Endometrium (tissue), 2 donors: Measurements from ENCODE around the gene AKT3.
"Not testable (repeated sequence)": the region's sequence is repeated elsewhere in the genome, so short reads cannot be mapped to it uniquely, and the experiment has no call there.

ENCODE experiments used
- FAIRE-seq: peaks from 2 replicates; lab custom pipeline; 2012; peaks lifted over from hg19 to GRCh38; lab: Jason Lieb, UNC
- donor health status: control.
- donor health status: control.

The AKT3 gene

DNA sequence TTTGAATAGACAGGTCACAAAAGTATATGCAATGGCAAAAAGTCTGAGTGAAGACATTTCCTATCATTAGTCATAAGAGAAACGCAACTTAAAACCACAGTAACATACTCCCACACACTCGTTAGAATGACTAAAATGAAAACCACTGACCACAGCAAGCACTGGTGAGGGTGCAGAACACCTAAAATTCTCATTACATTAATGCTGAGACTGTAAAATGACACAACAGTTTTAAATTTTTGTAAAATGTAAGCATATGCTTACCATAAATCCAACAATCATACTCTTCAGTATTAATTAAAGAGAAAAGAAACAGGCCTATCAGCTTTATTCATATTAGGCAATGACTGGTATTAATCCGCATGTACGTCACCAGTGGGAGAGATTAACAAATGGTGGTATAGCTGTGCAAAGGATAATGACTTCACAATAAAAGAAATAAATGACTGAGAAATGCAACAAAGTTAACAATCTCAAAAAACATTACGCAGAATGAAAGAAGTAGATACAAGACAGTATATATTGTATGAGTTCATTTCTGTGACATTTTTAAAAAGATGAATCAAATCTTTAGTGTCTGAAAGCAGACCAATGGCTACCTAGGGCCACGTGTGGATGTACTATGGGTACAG lies 253.5 kb downstream of the AKT3 start:
- FAIRE-seq, result no peak

DNA sequence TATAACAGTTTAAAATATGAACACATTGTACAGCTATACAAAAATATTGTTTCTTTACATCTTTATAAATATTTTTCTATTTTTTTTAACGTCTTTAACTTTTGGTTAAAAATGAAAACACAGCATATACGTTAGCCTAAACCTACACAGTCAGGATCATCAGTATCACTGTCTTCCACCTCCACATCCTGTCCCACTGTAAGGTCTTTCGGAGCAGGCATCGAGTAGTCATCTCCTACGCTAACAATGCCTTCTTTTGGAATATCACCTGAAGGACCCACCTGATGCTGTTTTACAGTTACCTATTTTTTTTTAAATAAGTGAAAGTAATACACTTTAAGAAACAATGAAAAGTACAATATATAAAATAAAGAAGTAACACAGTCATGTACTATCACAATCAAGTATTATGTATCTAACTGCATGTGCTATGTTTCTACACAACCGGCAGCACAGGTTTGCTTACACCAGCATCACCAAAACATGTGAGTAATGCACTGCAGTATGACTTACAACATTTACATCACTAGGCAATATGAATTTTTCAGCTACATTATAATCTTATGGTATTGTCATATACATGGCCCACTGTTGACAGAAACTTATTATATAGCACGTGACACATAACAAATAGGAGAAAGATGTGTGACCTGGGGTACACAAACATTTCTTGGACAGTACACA lies 254.4 kb downstream of the AKT3 start:
- FAIRE-seq, result no peak

DNA sequence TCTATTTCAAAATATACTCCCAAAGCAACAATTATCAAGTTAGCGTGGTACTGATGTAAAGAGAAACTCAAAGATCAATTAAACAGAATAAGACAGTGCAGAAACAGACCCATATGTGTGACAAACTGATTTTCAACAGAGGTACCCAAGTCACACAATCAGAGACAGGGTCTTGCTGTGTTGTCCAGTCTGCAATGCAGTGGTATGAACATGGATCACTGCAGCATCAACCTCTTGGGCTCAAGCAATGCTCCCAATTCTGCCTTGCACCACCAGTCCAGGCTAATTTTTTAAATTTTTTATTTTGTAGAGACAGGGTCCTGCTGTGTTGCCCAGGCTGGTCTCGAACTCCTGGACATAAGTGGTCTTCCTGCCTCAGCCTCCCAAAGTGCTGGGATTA lies 255.6 kb downstream of the AKT3 start:
- no peak for FAIRE-seq

DNA sequence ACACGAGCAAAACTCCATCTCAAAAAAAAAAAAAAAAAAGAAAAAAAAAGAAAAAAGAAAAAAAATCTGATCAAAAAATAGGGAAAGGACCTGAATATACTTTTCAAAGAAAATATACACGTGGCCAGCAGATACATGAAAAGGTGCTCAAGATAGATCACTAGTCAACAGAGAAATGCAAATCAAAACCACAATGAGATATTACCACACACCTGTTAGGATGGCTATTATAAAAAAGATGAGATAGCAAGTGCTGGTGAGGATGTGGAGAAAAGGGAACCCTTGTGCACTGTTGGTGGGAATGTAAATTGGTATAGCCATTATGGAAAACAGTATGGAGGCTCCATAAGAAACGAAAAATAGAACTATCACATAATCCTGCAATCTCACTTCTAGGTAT lies 260.8 kb downstream of the AKT3 start:
- FAIRE-seq, result not testable (repeated sequence)

DNA sequence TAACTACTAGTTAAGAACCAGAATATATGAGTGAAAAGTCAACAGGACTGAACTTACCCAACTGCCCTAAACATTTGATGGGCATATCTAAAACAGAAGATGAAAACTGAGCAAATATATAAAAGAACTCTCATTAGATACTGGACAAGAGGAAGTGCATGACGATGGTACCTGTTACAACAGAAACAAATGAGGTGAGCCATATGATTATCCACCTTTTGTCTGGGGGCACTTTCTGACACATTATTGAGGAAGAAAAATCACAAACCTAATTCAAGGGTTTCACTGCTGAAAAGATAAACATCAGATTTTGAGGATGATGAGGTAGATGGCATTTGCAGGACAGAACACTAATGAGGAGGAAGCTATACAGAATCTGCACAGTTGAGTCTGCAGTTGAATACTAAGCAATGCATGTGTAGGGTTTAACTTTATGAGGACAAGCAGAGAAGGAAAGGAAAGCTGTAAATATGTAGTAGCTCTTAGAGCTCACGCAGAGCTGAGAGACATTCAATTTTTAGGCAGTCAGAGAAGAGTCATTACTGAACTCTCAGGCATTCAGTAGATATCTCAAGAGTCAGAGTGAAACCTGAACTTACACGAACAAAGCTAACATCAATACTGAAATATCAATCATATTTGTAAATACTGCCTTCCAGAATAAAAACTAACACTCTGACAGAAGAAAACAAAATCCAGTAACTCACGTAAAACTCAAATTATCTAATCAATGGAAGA lies 262.1 kb downstream of the AKT3 start:
- FAIRE-seq, result no peak

DNA sequence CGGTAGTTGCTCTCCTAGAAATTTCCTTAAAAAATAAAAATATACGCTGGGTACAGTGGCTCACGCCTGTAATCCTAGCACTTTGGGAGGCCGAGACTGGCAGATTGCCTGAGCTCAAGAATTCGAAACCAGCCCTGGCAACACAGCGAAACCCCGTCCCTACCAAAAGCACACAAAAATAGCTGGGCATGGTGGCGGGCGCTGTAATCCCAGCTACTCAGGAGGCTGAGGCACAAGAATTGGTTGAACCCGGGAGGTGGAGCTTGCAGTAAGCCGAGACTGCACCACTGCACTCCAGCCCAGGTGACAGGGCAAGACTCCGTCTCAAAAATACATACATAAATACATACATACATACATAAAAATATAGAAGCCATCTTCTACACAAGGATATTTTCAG lies 262.8 kb downstream of the AKT3 start:
- FAIRE-seq, result no peak

DNA sequence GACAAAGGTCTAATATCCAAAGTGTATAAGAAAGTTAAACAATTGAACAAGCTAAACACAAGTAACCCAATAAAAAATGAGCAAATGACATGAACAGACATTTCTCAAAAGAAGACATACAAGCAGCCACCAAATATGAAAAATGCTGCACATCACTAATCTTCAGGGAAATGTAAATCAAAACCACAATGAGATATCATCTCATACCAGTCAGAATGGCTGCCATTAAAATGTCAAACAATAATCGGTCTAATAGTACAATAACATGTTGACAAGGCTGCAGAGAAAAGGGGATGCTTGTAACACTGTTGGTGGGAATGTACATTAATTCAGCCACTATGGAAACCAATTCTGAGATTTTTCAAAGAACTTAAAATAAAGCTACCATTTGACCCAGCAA lies 264.1 kb downstream of the AKT3 start:
- no peak for FAIRE-seq

DNA sequence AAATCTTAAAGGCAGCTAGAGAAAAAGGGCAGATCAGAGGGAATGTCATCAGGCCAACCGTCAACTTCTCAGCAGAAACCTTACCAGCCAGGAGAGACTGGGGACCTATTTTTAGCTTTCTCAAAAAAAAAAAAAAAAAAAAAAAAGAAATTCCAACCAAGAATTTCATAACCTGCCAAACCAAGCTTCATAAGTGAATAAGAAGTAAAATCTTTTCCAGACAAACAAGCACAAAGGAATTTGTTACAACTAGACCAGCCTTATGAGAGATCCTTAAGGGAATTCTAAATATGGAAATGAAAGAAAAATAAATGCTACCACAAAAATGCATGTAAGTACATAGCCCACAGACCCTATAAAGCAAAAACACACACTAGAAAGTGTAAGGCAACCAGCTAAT lies 267.7 kb downstream of the AKT3 start:
- no peak for FAIRE-seq

DNA sequence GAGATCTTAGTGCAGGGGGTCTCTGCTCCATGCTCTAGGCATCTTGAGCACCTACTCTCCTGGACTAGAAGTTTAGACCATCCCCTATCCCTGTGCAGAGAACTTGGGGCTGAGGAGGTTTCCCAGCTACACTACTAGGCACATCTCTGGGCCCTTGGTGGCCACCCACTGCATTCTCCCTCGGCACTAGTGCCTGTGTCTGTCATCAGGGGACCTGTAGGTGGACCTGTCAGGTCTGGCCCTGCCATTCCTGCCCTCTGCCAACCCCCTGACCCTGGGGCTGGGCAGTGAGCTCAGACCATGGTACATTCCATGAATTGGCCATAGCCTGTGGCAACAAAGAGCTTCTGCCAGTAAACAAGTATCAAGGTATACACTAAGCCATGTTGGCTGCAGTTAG lies 269.1 kb downstream of the AKT3 start:
- FAIRE-seq, result no peak

DNA sequence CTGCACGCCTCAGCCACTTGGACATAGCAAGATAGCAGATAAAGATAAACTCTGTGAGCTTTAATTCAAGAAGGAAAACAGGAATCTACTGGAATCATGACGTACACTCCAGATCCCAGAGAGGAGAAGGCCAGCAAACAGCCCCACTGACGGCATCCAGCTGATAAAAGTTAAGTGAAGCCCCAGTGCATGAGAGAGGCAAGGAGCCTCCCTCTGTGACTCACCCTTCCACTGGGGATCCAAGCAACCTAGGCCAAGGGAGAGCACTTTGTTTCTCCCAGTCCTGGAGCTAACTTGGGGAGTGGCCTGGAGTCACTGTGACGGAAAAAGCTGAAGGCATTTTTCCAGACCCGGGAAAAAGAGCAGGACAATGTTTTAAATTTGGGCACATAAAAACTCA lies 270.0 kb downstream of the AKT3 start:
- FAIRE-seq, result no peak

DNA sequence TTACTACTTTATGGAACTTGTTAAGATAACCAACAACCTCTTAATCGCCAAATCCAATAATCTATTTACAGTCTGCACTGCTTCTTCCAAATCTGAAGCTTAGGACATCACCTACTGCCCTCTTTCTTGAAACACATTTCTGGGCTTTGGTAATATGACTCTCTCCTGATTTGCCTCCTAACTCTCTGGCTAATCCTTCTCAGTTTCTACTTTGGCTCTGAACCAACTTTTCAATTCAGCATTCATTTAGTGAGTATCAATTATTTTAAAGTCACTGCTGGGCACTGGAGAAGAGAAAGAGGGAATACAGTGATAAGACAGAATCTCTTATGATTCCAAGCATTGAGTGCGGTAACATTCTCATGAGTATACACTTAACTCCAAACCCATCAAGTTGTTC lies 275.0 kb downstream of the AKT3 start:
- no peak for FAIRE-seq

DNA sequence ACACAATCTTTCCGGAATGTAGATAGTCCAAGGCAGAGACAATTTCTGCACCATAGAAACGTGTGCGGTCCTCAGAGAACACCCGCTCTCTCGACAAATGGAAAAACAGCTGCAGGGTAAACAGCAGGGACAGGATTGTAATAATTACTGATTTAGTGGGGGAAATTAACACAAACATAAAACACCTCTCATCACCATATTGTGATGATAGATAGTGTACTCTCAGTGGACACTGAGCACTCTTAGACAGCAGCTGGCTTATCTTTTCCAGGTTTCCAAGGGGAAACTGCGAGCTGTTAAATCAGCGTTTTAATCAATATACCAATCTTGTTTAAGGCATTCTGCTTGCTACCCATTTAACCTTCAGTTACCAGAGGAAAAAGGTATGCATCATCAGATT lies 277.1 kb downstream of the AKT3 start:
- no peak for FAIRE-seq

DNA sequence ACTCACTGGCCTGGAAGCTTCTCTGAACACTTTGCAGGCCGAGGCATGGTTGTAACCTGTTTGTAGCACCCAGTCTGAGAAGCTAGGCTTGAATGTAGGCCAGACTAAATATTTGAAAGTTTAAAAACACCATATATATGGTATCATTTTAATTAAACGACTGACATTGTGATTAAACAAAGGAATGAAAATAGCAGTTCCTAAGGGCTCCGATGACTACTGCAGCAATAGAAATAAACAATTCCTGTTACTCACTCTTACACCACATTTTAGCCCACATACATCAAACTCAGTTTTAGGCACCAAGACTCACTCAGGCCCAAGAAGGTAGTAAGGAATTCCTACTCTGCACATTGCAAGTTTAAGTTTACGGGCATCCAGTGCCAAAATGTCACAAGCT lies 281.2 kb downstream of the AKT3 start:
- no peak for FAIRE-seq

DNA sequence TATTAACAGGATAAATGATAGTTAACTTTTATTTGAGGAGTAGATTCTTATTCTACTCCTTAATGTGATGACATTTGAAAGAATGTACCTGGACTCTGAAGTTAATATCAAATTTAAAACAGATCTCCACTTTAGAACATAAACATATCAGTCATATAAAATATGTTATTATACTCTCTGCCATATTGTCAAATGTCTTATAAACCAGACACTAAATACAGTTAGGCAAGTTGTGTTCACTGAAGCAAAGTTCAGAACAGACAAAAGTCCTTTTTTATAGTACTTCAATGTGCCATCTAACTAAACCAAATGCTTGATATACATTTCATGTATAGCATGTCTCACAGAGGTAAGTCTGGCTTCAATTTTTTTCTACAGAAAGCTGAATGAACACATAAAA lies 285.2 kb downstream of the AKT3 start:
- FAIRE-seq, result no peak

DNA sequence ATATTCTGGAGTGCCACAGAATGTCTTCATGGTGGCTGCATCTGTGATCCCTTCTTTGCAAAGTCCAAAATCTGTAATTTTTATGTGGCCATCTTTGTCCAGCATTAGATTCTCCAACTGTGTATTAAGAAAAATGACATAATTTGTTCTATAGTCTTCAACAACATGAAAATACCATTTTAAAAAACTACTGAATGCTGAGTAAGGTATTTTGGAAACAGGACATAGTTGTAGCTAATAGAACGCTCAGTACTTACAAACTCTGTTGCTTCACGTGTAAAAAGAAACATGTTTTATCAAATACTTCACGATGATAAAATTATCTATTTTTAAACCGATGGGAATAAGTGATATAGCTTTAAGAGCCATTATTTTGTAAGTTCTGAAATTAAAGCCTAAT lies 286.3 kb downstream of the AKT3 start:
- FAIRE-seq, result no peak

DNA sequence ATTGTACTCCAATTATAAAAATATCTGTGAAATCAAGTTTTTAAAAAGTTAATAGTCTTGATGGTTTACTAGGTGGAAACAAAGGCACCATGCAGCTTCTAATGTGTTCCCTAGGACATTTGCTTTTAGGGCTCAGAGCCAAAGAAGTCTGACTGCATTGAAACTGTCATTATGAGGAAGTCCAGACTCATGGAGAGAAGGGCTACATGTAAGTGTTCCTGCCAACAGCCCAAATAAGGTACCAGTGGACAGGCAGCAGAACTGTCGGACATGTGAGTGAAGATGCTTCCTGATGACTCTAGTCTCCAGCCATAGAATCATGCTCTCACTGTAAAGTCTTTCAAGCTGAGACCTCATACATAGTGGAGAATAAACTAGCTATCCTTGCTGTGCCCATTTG lies 287.6 kb downstream of the AKT3 start:
- no peak for FAIRE-seq

DNA sequence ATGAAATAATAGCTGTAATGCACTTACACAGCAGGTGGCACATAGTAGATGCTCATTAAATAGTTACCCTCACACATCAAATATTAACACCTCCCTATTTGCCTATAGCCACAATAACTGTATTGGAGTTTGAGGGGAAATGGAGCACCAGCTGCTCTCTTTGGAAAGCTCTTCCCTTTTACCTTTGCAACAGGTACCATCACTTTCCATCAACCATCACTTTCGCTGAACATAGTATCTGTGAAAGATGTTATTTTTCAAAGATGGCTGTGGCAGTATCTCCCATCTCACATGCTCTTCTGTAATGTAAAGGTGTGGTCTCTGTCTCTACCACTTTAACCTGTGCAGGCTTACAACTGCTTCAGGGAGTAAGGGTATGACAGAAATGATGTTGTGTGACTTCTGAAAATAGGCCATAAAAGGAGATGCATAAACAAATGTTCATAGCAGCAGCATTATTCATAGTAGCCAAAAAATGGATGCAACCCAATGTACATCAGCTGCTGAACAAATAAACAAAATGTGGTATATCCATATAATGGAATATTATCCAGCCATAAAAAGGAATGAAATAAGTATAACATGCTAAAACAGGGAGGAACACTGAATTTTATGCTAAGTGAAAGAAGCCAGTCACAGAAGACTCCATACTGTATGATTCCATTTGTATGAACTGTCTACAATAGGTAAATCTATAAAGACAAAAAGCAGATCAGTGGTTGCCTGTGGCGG lies 288.3 kb downstream of the AKT3 start:
- no peak for FAIRE-seq

DNA sequence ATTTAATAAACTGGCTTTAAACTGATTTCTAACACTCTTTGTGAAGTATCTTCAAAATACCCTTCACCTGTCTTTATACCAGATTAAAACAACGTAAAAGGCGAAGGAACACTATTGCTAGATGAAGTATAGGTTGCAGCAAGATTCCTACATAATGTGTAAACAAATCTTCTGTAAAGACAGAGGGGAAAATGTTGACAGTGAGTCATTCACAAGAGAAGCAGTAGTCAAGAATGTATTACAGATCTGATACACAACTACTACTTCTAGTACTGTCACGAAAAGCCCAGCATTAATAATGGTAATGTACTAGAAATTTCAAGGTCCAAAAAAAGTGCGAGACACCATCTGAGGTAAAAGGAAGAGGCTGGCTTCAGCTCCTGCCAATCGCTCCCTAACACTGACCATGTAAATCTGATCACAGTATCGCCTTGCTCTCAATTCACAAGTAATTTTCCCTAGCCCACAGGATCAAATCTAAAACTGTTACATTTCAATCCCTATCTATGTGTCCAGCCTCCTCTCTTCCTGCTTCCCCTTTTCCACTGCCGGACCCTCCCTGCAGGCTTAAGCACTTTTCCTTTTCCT lies 290.4 kb downstream of the AKT3 start:
- no peak for FAIRE-seq

DNA sequence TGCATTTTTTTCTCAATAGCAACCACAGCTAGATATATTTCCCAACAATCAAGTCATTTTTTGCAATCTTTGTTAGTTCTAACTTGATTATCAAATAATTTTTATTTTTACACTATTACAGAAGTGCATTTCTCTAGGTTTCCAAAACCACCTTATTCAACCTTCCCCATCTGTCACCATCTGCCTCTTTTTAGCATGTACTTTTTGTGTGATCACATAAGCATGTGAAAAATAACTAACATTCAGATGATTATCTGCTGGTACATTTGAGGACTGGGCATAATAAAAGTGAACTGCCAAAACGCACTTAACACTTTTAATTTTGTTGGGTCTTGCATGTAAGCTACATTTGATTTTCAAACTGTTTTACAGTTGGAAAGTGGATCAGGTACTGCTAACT lies 291.5 kb downstream of the AKT3 start:
- no peak for FAIRE-seq

DNA sequence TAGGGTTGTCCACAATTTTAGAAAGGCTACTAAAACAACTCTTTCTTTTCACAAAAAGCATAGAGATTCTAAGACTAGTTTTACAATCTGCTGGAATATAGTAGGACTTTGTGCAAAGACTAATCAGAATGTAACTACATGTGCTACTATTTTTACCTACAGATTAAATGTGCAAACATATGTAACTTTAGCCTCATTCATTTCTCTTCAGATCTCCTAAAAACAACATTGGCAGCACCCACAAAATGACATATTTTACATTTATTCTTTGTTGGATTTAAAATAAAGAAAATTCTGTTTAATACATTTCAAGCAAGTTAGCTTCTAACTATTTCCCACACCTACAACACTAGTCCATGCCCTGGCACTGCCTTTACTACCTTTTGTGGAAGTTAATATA lies 292.2 kb downstream of the AKT3 start:
- no peak for FAIRE-seq

DNA sequence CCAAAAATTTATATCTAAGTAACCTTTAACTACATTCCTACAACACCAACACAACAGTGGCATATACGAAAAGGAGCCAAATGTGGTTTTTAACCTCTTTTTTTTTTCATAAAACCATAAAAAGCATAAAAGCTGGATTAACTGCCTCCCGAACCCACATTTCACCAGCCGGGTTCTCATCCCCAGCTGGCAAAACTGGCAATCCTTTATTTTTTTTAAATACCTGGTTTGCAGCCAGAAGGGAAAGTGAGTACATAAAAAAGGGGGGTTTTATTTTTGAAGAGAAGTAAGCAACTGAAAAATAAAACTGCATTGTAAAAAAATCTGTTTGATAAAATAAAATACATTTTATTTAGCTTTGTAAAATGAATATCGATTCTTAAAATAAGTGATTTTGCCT lies 295.4 kb downstream of the AKT3 start:
- no peak for FAIRE-seq

DNA sequence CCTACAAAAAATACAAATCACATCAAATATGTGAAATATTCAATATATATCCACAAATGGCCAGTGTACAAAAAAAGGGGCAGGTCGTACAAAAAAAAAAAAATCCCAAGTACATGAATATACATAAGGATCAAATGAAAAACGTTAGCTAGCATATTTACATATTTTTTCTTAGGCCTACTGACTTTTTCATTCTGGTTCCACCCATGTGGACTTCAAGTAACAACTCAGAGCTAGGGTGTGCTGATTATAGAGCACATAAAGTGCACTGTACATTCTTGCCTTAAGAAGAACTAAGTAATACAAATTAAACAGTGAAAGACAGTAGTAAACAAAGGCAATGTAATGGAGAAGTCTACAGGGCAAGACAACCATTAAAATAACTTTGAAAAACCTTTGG lies 297.0 kb downstream of the AKT3 start:
- FAIRE-seq, result no peak

DNA sequence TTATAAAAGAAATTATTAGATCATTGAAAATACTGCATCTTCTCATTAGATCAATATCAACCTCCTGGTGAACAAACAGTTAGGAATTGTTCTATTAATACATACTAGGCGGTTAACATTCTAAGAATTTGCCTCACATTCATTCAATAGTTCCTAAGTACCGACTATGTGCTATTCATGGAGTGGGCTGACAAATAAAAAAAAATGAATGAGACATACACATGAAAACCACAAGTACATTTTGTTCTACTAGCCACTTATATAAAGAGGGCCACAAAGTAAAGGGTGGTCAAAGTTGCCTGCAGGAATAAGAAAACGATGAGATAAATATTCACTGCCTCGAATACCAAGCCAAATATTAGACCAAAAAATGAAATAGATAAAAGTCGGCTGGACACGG lies 299.8 kb downstream of the AKT3 start:
- FAIRE-seq, result no peak
